GM18498 (cell line): ENCODE data around the gene XYLB.

Experiments used
- ATAC-seq: cut with Tn5 transposase; IDR thresholded peaks from one replicate; pipeline ENCODE4 v1.9.1; 2021; ENCODE audit warnings: mild to moderate bottlenecking, moderate library complexity; ENCODE audit not compliant: unreplicated experiment

Gene XYLB

GRCh38 chr3:38453075-38453912 lies 106.7 kb downstream of the XYLB start, which contains the start of gene ACVR2B:
TSS of gene ACVR2B (plus strand) at chr3:38453890. CDS start at chr3:38454323, 433 bp downstream.
- peak; percentile 65 for ATAC-seq

GRCh38 chr3:38453913-38454177 lies 107.3 kb downstream of the XYLB start:
- ATAC-seq, result no peak

- peak; percentile 33 for ATAC-seq
Measured at GRCh38 chr3:38454178-38454883, 107.7 kb downstream of the XYLB start.

- ATAC-seq, result peak; percentile 47
Measured at GRCh38 chr3:38454884-38455638, 108.5 kb downstream of the XYLB start.

GRCh38 chr3:38455639-38456430 lies 109.2 kb downstream of the XYLB start:
- ATAC-seq, result peak; percentile 22

DNA sequence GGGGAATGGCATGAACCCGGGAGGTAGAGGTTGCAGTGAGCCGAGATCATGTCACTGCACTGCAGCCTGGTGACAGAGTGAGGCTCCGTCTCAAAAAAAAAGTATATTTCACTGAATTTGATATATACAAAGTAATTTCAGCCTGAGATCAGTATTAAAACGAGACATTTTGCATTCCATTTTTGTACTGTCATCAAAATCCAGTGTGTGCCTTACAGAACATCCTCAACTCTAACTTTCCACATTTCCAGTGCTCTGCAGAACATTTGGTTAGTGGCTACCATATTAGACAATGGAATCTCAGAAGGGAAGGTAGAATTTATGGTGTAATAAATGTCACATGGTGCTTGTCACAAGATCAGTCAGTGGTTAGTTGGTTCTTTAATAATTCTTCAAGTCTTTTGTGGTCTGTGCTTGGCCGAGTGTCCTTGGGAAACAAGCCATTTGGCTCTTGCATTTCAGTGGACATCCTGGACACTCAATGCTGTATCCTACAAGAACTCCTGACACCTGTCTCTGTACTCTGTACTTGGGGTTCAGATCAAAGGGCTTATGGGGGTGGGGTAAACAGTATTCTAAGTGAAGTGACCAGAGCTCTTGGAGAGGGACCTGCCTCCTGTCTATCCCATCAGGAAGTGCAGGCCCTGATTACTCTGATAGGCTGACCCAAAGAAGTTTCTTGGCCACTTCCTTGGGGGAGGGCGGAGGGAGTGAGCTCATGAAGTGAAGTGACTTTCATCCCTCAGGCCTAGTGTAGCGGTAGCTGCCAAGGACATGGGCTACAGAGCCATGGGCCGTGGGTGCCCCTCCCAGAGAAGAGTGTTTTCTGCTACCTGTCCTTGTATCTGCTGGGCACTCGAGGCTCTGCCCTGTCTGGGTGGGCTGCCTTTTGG lies 110.8 kb downstream of the XYLB start:
- ATAC-seq, result no peak

GRCh38 chr3:38458796-38459498 lies 112.4 kb downstream of the XYLB start:
- no peak for ATAC-seq

DNA sequence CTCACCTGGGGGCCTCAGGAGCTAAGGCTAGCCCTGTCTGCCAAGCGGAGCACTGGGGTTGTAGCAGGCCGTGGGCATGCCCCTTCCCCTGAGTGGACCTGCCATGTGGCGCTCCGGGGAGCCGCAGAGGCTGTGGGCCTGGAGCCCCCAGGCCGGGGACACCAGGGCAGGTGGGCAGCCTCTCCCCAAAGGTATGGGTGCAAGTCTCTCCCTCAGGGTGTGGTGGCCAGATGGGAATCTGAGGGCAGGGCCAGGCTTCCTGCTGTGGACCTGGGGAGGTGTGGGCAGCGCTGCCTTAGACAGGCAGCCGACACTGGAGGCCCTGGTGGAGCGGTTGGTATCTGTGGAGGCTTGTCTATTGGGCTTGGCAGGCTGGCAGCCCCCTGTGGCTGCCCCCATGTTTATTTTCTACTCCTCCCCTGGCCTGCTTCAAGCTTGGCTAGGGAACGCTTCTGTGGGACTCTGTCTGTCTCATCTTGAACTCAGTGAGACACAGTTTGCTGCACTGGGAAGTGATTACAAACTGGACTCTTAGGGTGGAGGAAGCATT lies 113.0 kb downstream of the XYLB start:
- no peak for ATAC-seq

GRCh38 chr3:38460377-38461270 lies 114.0 kb downstream of the XYLB start:
- no peak for ATAC-seq
